PC-3 (cell line): Measurements from ENCODE around the gene ZNRF1.

Experiments
- CTCF ChIP-seq: fragments of 300-600 bp; sonication (generic); conservative IDR thresholded peaks from 2 replicates; pipeline ENCODE4 v1.5.1; 2017; ENCODE audit warnings: antibody characterized with exemption, low read depth, mild to moderate bottlenecking, low read length
- EZH2 ChIP-seq: fragments of 300-600 bp; sonication (generic); IDR thresholded peaks from one replicate; pipeline ENCODE4 v1.6.1; 2017; ENCODE audit warnings: antibody characterized with exemption, mild to moderate bottlenecking, low read length; ENCODE audit not compliant: unreplicated experiment
- EZH2phosphoT487 ChIP-seq: fragments of 300-600 bp; sonication (generic); IDR thresholded peaks from 2 replicates; pipeline ENCODE4 v1.6.1; 2018; ENCODE audit warnings: mild to moderate bottlenecking, antibody characterized with exemption, low read length, borderline replicate concordance

GRCh38 chr16:75073545-75074303 lies 74.9 kb downstream of the ZNRF1 start:
- TF ChIP-seq CTCF = no peak
- TF ChIP-seq EZH2phosphoT487 = no peak
- TF ChIP-seq EZH2 = no peak
